Measurements from ENCODE around the gene CX3CR1.

The CX3CR1 gene

GRCh38 chr3:39221141-39221530, 58.7 kb downstream of the CX3CR1 start:
- no peak for DNase-seq (ENCODE audit: low read depth)

- no peak for DNase-seq (ENCODE audit: low read depth)
These were observed 59.3 kb downstream of the CX3CR1 start for GRCh38 chr3:39220407-39221140.

GRCh38 chr3:39219702-39220101, 60.1 kb downstream of the CX3CR1 start:
- DNase-seq (ENCODE audit: low read depth): no peak

GRCh38 chr3:39216176-39216790, 63.6 kb downstream of the CX3CR1 start:
- no peak for DNase-seq (ENCODE audit: low read depth)

GRCh38 chr3:39213613-39214012, 66.2 kb downstream of the CX3CR1 start:
- no peak for DNase-seq (ENCODE audit: low read depth)
